Psoas muscle (tissue), 8 donors: Measurements from ENCODE around the gene DGCR8. TPM values are rescaled to one million over a fixed set of nuclear protein-coding genes. Genes with fewer than 3 reads are reported as not detected.

ENCODE experiments used
- ATAC-seq, 4 donors: fragments of 200-7000 bp; cut with Tn5 transposase; one replicate each; pipeline ENCODE4 v1.9.1; 2020; ENCODE audit warnings: moderate library complexity in 3 of 4, mild to moderate bottlenecking in 2 of 4
- DNase-seq, 2 donors: peaks; one replicate each; pipeline ENCODE4 v3.0.0-alpha.2; 2020
- H3K27ac ChIP-seq: fragments of 200-600 bp; one replicate; pipeline ENCODE4 v1.8.0; 2022
- H3K27me3 ChIP-seq, 3 donors: fragments of 200-600 bp in 1 of 3; one replicate each; pipeline versions ENCODE4 v1.6.1 to v1.8.0; 2013 to 2022; ENCODE audit warnings: low read length in 2 of 3, mild to moderate bottlenecking in 2 of 3, moderate library complexity in 1 of 3; ENCODE audit not compliant: insufficient read depth in 3 of 3
- H3K36me3 ChIP-seq, 2 donors: fragments of 200-600 bp in 1 of 2; one replicate each; pipeline versions ENCODE4 v1.6.1 to v1.8.0; 2013 to 2022; ENCODE audit warnings: low read depth in 1 of 2, mild to moderate bottlenecking in 1 of 2, moderate library complexity in 1 of 2; ENCODE audit not compliant: insufficient read depth in 1 of 2
- H3K4me1 ChIP-seq: fragments of 200-600 bp; one replicate; pipeline ENCODE4 v1.8.0; 2022
- H3K4me3 ChIP-seq: fragments of 200-600 bp; one replicate; pipeline ENCODE4 v1.8.0; 2022; ENCODE audit warnings: mild to moderate bottlenecking
- H3K9me3 ChIP-seq: fragments of 200-600 bp; one replicate; pipeline ENCODE4 v1.8.0; 2022
- CTCF ChIP-seq: fragments of 200-600 bp; IDR thresholded peaks from one replicate; pipeline ENCODE4 v1.8.0; 2022; ENCODE audit warnings: antibody characterized with exemption
- WGBS, 3 donors: extraction: QIAGEN DNeasy Blood & Tissue Kit; methylation state at CpG; one replicate each; pipeline versions ENCODE4 v1.1.6 to v1.1.7; 2013; 5-methylcytosine and 5-hydroxymethylcytosine counted together
- intact Hi-C, 2 donors: fragments of 100-400 bp; cut with DNase I; formaldehyde crosslinking; loops; one replicate each; pipeline versions ENCODE4 v1.11.0 to v1.14.2; 2022
- polyA plus RNA-seq, 3 donors: library from polyadenylated mRNA; stranded (reverse); fragments of 200-250 nt; gene quantifications; one replicate each; pipeline ENCODE4 v1.2.3, GENCODE V29; 2013
- total RNA-seq, 4 donors: library from RNA; stranded (reverse); fragmentation: NEBNext Ultra II Directional in 2 of 4; extraction: Animal tissue kit (Norgen Biotek cat#: 25700) in 2 of 4; gene quantifications; one replicate each; pipeline versions ENCODE4 v1.2.1 to v1.2.4, GENCODE V29; 2021 to 2023
- donor health status: healthy with polysubstance abuse.
- donor health status: DM: no; HTN: no; CAD: no; lungs with moderate emphysema.
- donor health status: Bipolar disorder and iron deficiency.
- donor health status: healthy.
- donor health status: DM: yes; HTN: yes; CAD: no.
- donor health status: DM: no; HTN: no; CAD: no.
- donor health status: DM: no; HTN: no; CAD: no.
- donor health status: DM: yes; HTN: yes; CAD: no.

DGCR8 gene
- total and polyA plus RNA-seq, 7 donors: 10.5 to 21.5 (median 15.3) TPM

- DNase-seq: no peak
- WGBS, 3 donors: 82 to 83% (median 83%) methylated on average over 19 of the region's 19 CpGs
- Histone ChIP-seq H3K27ac (no peak overlapping the region), H3K36me3 (peaks cover 0 to 28% of the 10 kb centered on the region in 2 donors), H3K27me3 (no peaks in the 10 kb centered on the region), H3K4me1 (no peaks in the 10 kb centered on the region), H3K9me3 (no peaks in the 10 kb centered on the region), H3K4me3 (no peak overlapping the region)
- no peak for TF ChIP-seq CTCF
- intact Hi-C loops: no loop called here
- no peak for ATAC-seq
Observed at GRCh38 chr22:20143883-20144665, 64.0 kb downstream of the DGCR8 start.

- intact Hi-C loops: no loop called here
- peaks cover 0 to 24% of the 10 kb centered on the region in 2 donors for H3K36me3 ChIP-seq
- WGBS, 3 donors: 88 to 92% (median 90%) methylated on average over 19 to 22 of the region's 22 CpGs
- H3K27ac ChIP-seq: no peak overlapping the region
- TF ChIP-seq CTCF: no peak
- H3K9me3 ChIP-seq: no peaks in the 10 kb centered on the region
- ATAC-seq (no peak), DNase-seq (no peak)
- no peak overlapping the region for H3K4me3 ChIP-seq
- H3K4me1 ChIP-seq: no peaks in the 10 kb centered on the region
- no peaks in the 10 kb centered on the region for H3K27me3 ChIP-seq
Observed at GRCh38 chr22:20145206-20145831, 65.3 kb downstream of the DGCR8 start.

GRCh38 chr22:20145832-20146223 lies 65.8 kb downstream of the DGCR8 start:
- intact Hi-C loops: no loop called here
- H3K27me3 ChIP-seq: no peaks in the 10 kb centered on the region
- ATAC-seq: no peak
- H3K4me3 ChIP-seq: no peak overlapping the region
- H3K4me1 ChIP-seq: no peaks in the 10 kb centered on the region
- TF ChIP-seq CTCF: no peak
- no peaks in the 10 kb centered on the region for H3K9me3 ChIP-seq
- no peak overlapping the region for H3K27ac ChIP-seq
- WGBS, 3 donors: 79 to 85% (median 84%) methylated on average over 21 of the region's 21 CpGs
- no peak for DNase-seq
- H3K36me3 ChIP-seq: peaks cover 0 to 20% of the 10 kb centered on the region in 2 donors

- intact Hi-C loops: no loop called here
- Histone ChIP-seq H3K27me3 (no peaks in the 10 kb centered on the region), H3K36me3 (peaks cover 0 to 20% of the 10 kb centered on the region in 2 donors), H3K4me1 (no peaks in the 10 kb centered on the region), H3K9me3 (no peaks in the 10 kb centered on the region), H3K4me3 (no peak overlapping the region), H3K27ac (no peak overlapping the region)
- no peak for TF ChIP-seq CTCF
- WGBS, 3 donors: 65 to 76% (median 68%) methylated on average over 10 to 22 of the region's 22 CpGs
- no peak for DNase-seq
- ATAC-seq: no peak
Observed at GRCh38 chr22:20146777-20147176, 66.7 kb downstream of the DGCR8 start.
